ENCODE measurements around the gene ZNF681.
A peak's percentile ranks its signal among the peaks of the same experiment; 100 is the strongest.
"Not testable (repeated sequence)": the region's sequence is repeated elsewhere in the genome, so short reads cannot be mapped to it uniquely, and the experiment has no call there.

Gene ZNF681

GRCh38 chr19:23772675-23773063 lies 14.0 kb upstream of the ZNF681 start:
- DNase-seq (ENCODE audit: low spot score): no peak

- DNase-seq (ENCODE audit: low spot score): no peak
These were observed 13.3 kb upstream of the ZNF681 start for GRCh38 chr19:23771761-23772674.

- DNase-seq (ENCODE audit: low spot score): no peak
These were observed 12.6 kb upstream of the ZNF681 start for GRCh38 chr19:23771316-23771715.

DNA sequence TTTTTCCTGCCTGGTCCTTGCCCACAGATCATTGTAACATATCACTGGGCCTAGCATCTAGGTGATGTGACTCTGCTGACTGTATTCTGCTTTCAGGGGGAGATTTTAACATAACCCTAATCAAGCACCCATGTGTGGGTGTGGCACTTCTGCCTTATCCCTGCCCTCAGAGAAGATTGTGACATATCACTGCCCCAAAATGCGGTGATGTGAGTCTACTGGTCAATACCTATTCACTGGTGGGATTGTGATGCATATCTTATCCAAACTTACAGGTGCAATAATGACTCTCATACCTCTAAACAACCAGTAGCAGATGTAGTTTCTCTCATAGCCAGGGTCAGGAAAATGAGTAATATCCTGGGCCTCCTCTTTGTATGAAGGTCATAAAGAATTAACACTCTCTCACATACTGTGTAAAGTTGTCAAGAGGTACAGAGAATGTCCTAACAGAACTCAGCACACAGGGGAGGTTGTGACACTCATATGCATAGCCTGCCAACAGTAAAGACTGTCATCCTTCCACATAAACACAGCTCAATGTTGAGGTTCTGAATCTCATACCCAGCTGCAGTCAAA lies 12.1 kb upstream of the ZNF681 start:
- no peak for DNase-seq (ENCODE audit: low spot score)

DNA sequence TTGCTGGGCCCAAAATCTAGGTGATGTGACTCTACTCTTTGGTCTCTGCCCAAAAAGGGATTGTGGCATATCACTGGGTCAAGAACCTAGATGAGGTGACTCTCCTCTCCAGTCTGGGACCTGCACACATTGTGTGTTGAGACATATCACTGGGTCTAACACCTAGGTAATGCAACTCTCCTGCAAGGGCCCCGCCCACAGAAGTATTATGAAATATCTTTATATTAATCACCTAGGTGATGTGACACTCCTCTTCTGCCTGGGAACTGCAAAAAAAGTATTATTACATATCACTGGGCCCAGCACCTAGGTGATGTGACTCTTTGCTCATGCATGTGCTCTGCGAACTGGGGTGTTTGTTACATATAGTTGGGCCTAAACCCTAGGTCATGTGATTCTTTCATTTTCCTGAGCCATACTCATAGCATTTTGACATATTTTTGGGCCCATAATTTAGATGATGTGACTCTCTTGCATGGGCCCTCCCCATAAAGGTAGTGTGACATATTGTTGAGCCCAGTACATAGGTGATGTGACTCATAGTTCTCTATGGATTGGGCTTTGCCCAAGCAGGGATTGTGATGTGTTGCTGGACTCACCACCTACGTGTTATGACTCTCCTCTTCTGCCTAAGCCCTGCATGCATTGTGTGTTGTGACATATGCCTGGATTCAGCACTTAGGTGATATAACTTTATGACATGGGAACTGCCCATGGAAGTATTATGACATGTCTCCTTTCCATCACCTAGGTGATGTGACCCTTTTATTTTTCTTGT lies 11.2 kb upstream of the ZNF681 start:
- no peak for DNase-seq (ENCODE audit: low spot score)

DNA sequence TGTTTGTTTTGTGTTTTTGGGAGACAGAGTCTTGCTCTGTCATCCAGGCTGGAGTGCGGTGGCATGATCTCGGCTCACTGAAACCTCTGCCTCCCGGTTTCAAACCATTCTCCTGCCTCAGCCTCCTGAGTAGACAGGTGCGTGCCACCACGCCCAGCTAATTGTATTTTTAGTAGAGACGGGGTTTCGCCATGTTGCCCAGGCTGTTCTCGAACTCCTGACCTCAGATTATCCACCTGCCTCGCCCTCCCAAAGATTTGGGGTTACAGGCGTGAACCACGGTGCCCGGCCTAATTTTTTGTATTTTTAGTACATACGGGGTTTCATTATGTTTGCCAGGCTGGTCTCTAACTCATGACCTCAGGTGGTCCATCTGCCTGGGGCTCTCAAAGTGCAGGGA lies 8.3 kb upstream of the ZNF681 start:
- no peak for DNase-seq (ENCODE audit: low spot score)

GRCh38 chr19:23764781-23765180 lies 6.1 kb upstream of the ZNF681 start:
- DNase-seq (ENCODE audit: low spot score): no peak

- peak; percentile 68 for DNase-seq (ENCODE audit: low spot score)
These were observed 4.4 kb upstream of the ZNF681 start for GRCh38 chr19:23762884-23763711.

DNA sequence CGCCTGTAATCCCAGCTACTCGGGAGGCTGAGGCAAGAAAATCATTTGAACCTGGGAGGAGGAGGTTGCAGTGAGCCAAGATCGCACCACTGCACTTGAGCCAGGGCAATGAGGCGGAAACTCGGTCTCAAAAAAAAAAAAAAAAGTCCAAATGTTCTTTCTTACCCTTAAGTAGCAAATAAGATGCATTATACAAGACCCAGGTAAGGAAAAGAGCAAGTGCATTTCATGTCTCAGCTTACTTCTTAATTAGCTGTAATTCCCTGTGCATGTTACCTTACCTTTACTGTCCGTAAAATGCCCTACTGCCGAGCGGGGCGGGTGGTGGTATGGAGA lies 3.8 kb upstream of the ZNF681 start:
- DNase-seq (ENCODE audit: low spot score): no peak

DNA sequence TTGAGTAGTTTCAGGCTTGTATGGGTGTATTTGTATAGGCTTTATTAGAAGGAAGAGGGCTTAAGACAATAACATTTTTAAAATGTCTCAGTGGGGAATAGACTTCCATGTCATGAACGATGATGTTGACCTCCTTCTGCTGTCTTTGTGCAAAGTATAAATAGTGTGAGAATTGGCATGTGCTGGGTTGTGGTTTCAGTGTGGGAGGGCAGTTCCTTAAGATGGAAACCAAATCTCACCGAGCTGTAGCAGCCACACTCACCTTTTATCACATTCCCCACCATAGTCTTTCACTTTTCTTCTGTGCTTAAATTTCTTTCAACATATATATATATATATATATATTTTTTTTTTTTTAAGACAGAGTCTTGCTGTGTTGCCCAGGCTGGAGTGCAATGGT lies 1.6 kb upstream of the ZNF681 start:
- DNase-seq (ENCODE audit: low spot score): not testable (repeated sequence)

- DNase-seq (ENCODE audit: low spot score): not testable (repeated sequence)
These were observed 15.0 kb downstream of the ZNF681 start for GRCh38 chr19:23743633-23744232.

- not testable (repeated sequence) for DNase-seq (ENCODE audit: low spot score)
These were observed 27.8 kb downstream of the ZNF681 start for GRCh38 chr19:23730729-23731465.

DNA sequence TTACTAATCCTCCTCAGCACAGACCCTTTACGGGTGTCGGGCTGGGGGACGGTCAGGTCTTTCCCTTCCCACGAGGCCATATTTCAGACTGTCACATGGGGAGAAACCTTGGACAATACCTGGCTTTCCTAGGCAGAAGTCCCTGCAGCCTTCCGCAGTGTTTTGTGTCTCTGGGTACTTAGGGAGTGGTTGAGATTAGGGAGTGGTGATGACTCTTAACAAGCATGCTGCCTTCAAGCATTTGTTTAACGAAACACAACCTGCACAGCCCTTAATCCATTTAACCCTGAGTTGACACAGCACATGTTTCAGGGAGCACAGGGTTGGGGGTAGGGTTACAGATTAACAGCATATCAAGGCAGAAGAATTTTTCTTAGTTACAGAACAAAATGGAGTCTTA lies 34.5 kb downstream of the ZNF681 start:
- DNase-seq (ENCODE audit: low spot score): not testable (repeated sequence)

DNA sequence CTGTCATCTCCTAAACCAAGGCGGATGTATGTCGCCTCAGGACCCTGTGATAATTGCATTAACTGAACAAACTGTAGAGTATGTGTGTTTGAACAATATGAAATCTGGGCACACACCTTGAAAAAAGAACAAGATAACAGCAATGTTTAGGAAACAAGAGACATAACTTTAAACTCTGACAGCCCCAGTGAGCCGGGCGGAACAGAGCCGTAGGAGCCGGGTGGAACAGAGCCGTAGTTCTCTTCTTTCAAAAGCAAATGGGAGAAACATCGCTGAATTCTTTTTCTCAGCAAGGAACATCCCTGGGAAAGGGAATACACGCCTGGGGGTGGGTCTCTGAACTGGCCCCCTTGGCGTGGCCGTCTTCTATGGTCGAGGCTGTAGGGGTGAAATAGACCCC lies 39.9 kb downstream of the ZNF681 start:
- DNase-seq (ENCODE audit: low spot score): no peak

- no peak for DNase-seq (ENCODE audit: low spot score)
These were observed 41.9 kb downstream of the ZNF681 start for GRCh38 chr19:23716792-23717191.

DNA sequence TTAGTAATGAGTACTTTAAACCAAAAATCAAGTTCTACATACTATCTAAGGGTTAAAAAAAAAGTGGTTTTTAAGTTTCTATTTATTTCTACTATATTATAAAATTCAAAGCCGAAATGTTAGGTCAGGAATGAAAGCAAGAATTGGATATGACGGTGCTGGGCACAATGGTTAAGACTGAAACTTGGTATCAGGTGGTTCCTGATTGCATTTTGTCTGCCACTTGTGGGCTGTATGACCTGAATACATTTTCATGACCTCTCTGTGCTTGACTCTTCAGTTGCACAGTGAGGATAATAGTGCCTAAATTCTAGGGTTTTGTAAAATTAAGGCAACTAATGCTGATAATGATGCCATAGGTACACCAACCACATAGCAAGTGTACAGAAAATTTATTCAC lies 49.3 kb downstream of the ZNF681 start:
- no peak for DNase-seq (ENCODE audit: low spot score)

DNA sequence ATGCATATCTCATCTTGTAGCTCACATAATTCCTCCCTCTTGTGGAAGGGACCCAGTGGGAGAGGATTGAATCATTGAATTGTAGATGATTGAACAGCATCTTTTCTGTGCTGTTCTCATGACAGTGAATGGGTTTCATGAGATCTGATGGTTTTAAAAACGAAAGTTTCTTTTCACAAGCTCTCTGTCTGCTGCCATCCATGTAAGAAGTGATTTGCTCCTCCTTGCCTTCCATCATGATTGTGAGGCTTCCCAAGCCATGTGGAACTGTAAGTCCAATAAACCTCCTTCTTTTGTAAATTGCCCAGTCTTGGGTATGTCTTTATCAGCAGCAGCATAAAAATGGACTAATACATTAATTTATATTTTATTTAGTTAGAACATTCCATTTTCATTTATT lies 52.0 kb downstream of the ZNF681 start:
- DNase-seq (ENCODE audit: low spot score): no peak

GRCh38 chr19:23699521-23699860 lies 59.2 kb downstream of the ZNF681 start:
- no peak for DNase-seq (ENCODE audit: low spot score)

GRCh38 chr19:23698711-23699520 lies 59.8 kb downstream of the ZNF681 start:
- no peak for DNase-seq (ENCODE audit: low spot score)

- DNase-seq (ENCODE audit: low spot score): not testable (repeated sequence)
These were observed 65.8 kb downstream of the ZNF681 start for GRCh38 chr19:23692937-23693336.
